HG03469 (cell line): Measurements from ENCODE around the gene HERC4.
"Not testable (repeated sequence)": the region's sequence is repeated elsewhere in the genome, so short reads cannot be mapped to it uniquely, and the experiment has no call there.

ENCODE experiments used
- ATAC-seq: cut with Tn5 transposase; IDR thresholded peaks from one replicate; pipeline ENCODE4 v1.9.1; 2021; ENCODE audit warnings: mild to moderate bottlenecking, moderate library complexity, moderate number of reproducible peaks; ENCODE audit not compliant: unreplicated experiment

HERC4 gene

DNA sequence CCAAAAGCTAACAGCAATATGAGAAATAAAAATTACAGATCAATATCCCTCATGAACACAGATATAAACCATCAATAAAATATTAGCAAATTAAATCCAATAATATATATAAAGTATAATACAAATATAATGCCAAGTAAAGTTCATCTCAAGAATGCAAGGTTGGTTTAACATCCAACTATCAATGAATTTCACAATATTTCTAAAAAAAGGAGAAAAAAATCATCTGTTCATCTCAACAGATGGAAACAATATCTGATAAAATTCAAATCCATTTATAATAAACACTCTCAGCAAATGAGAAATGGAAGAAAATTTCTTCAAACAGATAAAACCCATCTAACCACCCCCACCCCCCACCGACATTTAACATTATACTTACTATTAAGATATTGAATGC, 103.8 kb downstream of the HERC4 start:
- ATAC-seq: no peak

GRCh38 chr10:67969875-67970274, 105.2 kb downstream of the HERC4 start:
- no peak for ATAC-seq

GRCh38 chr10:67966035-67966434, 109.0 kb downstream of the HERC4 start:
- ATAC-seq: not testable (repeated sequence)

- ATAC-seq: no peak
Observed at GRCh38 chr10:67965456-67965855, 109.6 kb downstream of the HERC4 start.

DNA sequence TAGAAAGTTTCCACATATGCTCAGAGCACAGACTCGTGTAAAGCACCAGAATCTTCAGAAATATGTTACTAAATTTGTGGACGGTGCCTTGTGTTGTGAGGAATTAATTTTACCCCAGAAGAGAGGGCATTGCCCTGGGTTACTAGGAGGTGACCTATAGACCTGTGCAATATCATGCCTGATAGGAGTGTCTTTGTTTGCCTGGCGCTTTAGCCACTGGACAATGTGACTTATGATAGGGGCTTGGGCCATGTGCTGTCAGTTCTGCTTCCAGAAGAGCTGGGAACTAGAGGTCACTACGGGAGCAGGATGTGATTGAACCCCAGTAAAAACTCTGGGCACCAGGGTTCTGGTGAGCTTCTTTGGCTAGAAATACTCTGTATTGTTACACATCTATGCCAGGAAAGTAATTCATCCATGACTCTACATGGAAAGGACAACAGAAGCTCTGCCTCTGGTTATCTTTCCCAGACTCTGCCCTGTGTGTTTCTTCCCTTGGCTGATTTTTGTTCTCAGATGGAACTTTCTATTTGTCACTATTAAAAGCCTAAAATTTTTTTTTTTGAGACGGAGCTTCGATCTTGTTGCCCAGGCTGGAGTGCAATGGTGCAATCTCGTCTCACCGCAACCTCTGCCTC, 115.1 kb downstream of the HERC4 start:
- ATAC-seq: no peak

DNA sequence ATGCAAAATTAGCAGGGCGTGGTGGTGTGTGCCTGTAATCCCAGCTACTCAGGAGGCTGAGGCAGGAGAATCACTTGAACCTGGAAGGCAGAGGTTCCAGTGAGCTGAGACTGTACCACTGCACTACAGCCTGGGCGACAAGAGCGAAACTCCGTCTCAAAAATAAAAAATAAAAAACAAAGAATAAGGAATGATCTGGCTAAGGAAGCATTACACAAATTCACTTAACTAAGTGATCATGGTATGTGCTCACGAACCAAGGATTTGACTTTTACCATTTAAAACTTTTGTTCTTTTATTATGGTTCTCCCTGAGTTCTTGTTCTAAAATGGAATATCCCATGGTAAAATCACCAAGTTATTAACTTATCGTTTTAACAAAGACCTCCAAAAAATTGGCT, 119.5 kb downstream of the HERC4 start:
- ATAC-seq: no peak

DNA sequence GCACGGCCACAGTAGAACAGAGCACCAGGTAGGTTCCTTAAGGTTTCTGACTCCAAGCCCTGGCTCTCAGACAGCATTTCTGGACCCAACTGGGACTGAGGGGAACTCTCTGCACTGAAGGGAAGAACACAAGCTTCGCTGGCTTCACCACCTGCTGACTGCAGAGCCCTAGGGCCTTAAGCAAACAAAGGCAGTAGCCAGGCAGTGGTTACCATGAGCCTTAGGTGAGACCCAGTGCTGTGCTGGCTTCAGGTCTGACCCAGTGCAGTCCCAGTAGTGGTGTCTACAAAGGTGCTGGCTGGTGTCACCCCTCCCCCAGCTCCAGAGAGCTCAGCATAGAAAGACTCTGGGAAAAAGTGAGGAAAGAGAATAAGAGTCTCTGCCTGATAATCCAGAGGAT, 131.2 kb downstream of the HERC4 start:
- ATAC-seq: no peak

GRCh38 chr10:67936416-67936815, 138.7 kb downstream of the HERC4 start:
- no peak for ATAC-seq

- ATAC-seq: no peak
Observed at GRCh38 chr10:67935223-67935622, 139.9 kb downstream of the HERC4 start.

- ATAC-seq: no peak
Observed at GRCh38 chr10:67934336-67934735, 140.7 kb downstream of the HERC4 start.

DNA sequence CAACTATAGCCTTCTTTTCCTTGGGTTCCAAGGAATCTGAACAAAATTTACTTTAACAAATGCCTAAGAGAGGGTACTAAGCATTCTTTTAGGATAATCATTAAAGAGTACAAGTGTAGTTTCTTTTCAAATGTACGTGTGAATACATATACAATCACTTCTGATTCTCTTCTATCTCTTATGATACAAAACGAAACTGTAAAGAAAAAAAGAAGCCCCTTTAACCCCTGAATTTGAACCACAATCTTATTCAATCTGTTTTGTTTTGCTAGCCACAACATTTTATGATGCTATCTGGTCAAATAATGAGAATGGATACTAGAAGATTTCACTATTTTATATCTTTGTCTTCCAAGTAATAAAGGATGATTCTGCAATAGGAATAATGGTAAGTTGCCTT, 141.9 kb downstream of the HERC4 start:
- ATAC-seq: no peak

DNA sequence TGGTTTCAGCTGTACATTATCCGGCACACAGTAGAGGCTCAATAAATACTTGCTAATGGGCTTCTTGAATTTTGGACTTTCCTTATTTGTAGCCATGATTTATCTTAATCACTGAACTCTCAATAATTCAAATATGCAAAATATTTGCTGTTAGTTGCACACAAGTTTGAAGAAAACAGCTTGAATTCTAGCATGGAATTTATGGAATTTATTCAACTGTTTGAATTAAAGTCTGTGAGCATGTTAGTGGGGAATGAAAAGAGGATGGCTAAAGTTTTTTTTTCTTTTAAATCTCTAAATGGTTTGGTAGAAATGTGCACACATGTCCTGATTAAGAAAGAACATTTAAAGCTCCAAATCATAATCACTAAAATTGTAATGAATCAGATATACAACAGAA, 148.1 kb downstream of the HERC4 start:
- no peak for ATAC-seq

GRCh38 chr10:67925449-67926005, 149.6 kb downstream of the HERC4 start:
- no peak for ATAC-seq

DNA sequence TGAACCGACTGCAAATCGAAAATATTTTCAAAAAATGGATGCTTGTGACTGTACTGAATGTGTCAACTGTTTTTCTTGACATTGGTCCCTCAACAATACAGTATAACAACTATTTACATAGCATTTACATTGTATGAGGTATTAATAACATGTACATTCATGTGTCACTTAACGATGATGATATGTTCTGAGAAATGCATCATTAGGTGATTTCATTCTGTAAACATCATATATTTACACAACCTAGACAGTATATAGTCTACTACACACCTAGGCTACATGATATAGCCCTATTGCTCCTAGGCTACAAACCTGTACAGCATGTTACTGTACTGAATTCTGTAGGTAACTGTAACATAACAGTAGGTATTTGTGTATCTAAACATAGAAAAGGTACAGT, 150.9 kb downstream of the HERC4 start:
- ATAC-seq: no peak

DNA sequence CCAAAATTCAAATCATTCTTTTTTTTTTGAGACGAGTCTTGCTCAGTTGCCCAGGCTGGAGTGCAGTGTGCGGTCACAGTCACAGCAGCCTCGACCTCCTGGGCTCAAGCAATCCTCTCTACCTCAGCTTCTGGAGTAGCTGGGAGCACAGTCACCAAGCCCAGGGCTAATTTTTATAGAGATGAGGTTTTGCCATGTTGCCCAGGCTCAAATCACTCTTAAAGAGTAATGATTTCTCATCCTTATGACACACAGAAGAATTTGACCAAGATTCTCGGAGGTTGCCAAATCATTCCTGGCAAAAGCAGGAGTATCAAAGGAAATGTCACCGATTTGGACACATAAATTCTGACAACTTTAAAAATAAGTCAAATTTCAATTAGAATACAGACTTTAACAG, 151.5 kb downstream of the HERC4 start:
- no peak for ATAC-seq

GRCh38 chr10:67921065-67921464, 154.0 kb downstream of the HERC4 start:
- ATAC-seq: no peak

GRCh38 chr10:67917679-67918078, 157.4 kb downstream of the HERC4 start:
- no peak for ATAC-seq

DNA sequence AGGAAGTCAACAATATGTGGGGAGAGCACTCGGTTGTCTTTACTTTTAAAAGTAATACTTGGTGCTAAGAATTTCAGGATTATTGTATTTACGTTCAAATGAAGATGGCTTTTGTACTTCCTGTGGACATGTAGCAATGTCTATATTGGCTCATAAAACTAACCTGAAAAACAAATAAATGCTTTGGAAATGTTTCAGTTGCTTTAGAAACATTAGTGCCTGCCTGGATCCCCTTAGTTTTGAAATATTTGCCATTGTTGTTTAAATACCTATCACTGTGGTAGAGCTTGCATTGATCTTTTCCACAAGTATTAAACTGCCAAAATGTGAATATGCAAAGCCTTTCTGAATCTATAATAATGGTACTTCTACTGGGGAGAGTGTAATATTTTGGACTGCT, 157.9 kb downstream of the HERC4 start:
- ATAC-seq: no peak

DNA sequence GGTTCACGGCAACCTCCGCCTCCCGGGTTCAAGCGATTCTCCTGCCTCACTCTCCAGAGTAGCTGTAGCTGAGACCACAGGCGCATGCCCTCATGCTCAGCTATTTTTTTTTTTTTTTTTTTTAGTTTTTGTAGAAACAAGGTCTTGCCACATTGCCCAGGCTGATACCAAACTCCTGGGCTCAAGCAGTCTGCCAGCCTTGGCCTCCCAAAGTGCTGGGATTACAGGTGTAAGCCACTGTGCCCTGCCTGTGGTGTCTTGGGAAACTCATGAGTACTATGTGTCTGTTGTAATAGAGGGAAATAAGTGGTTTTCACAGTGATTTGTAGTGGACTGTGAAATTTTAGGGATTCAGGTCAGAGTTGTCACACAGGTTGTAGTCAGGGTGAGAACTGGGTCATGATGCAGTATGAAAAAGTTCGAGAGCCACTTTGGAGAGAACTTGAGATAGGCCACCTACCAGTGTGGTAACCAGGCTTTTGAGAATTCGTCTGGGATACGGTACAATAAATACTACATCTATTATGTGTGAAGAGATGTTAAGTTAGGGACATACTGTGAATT, 160.2 kb downstream of the HERC4 start:
- ATAC-seq: no peak

DNA sequence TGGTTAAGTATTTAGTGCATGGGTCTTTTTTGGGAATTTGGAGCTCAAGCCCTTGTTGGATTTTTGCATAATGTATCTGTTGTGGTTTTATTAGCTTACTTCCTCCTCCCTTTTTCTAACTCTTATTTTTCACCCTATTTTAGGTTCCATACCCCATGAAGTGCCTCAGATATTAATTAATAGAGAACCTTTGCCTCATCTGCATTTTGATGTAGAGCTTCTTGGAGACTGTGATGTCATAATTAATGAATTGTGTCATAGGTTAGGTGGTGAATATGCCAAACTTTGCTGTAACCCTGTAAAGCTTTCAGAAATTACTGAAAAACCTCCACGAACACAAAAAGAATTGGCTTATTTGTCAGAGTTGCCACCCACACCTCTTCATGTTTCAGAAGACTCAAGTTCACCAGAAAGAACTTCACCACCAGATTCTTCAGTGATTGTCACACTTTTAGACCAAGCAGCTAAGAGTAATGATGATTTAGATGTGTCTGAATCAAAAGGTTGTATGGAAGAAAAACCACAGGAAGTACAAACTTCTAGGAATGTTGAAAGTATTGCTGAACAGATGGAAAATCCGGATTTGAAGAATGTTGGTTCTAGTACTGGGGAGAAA, 162.6 kb downstream of the HERC4 start:
- no peak for ATAC-seq

DNA sequence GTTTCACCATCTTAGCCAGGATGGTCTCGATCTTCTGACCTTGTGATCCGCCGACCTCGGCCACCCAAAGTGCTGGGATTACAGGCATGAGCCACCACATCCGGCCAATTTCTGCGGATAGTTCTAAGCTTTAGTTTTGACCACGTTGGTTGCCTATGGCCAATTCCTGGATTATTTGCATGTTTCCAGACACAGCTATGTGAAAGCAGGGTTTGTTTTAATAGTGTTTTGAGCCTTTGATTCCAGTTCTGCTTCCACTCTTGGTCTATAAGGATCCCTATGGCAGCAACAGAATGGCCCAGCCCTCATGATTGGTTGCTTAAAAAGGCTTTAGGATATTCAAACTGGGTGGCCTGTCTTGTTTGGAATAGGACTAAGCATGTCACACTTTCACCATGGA, 171.5 kb downstream of the HERC4 start:
- ATAC-seq: no peak

- ATAC-seq: no peak
Observed at GRCh38 chr10:67893637-67894036, 181.4 kb downstream of the HERC4 start.
